IMR-90 (cell line): ENCODE measurements around the gene PLXNA1. TPM values are rescaled to one million over a fixed set of nuclear protein-coding genes. Genes with fewer than 3 reads are reported as not detected.

ENCODE experiments used
- ATAC-seq: fragments of 200-7000 bp; cut with Tn5 transposase; 2 replicates; pipeline ENCODE4 v1.9.1; 2020; ENCODE audit warnings: low read depth, mild to moderate bottlenecking, moderate library complexity
- BruUV-seq: library from RNA; stranded (reverse); fragments of 400-500 nt; replicated peaks from 2 replicates; lab custom pipeline; 2021; lab: Mats Ljungman, UMichigan
- CTCF ChIA-PET: fragments of 300-600 bp; formaldehyde crosslinking; extraction: SDS; loops from one replicate; lab custom pipeline; 2021; ENCODE audit warnings: antibody characterized with exemption; lab: Yijun Ruan, JAX
- POLR2A ChIA-PET: fragments of 300-600 bp; sonication (Branson Sonifier 250); formaldehyde crosslinking; loops from one replicate; lab custom pipeline; 2022; ENCODE audit warnings: antibody characterized with exemption; ENCODE audit not compliant: unreplicated experiment; lab: Charles Lee
- DNase-seq: peaks from one replicate; pipeline ENCODE4 v3.0.0; 2013
- H2AFZ ChIP-seq: replicated peaks from 2 replicates; pipeline ENCODE3; 2013; ENCODE audit warnings: low read length, mild to moderate bottlenecking; ENCODE audit not compliant: poor library complexity
- H2AK5ac ChIP-seq: 2 replicates; pipeline ENCODE4 v1.6.1; 2013; ENCODE audit warnings: low read depth, low read length, inconsistent platforms
- H2AK9ac ChIP-seq: replicated peaks from 2 replicates; pipeline ENCODE3; 2013; ENCODE audit warnings: mild to moderate bottlenecking, low read depth, low read length, moderate library complexity; ENCODE audit not compliant: poor library complexity
- H2BK120ac ChIP-seq: 2 replicates; pipeline ENCODE4 v1.6.1; 2013; ENCODE audit warnings: low read depth, low read length, inconsistent platforms
- H2BK15ac ChIP-seq: 3 replicates; pipeline ENCODE4 v1.6.1; 2013; ENCODE audit warnings: low read depth, low read length, inconsistent platforms
- H2BK20ac ChIP-seq: 2 replicates; pipeline ENCODE4 v1.6.1; 2013; ENCODE audit warnings: low read depth, mild to moderate bottlenecking, inconsistent platforms, low read length, moderate library complexity
- H2BK5ac ChIP-seq: 2 replicates; pipeline ENCODE4 v1.6.1; 2013; ENCODE audit warnings: mild to moderate bottlenecking, low read depth, low read length, inconsistent platforms; ENCODE audit not compliant: poor library complexity, severe bottlenecking
- H3K14ac ChIP-seq: replicated peaks from 2 replicates; pipeline ENCODE4 v1.6.1; 2013; ENCODE audit warnings: low read depth, low read length, inconsistent platforms
- H3K18ac ChIP-seq: 2 replicates; pipeline ENCODE4 v1.6.1; 2013; ENCODE audit warnings: low read depth, low read length, control low read depth
- H3K23ac ChIP-seq: 2 replicates; pipeline ENCODE4 v1.6.1; 2013; ENCODE audit warnings: low read depth, low read length, inconsistent platforms
- H3K27ac ChIP-seq: 2 replicates; pipeline ENCODE4 v1.5.1; 2013; ENCODE audit warnings: mild to moderate bottlenecking, control low read depth, low read length; ENCODE audit not compliant: insufficient read depth
- H3K27me3 ChIP-seq: 2 replicates; pipeline ENCODE4 v1.6.1; 2013; ENCODE audit warnings: low read length; ENCODE audit not compliant: control insufficient read depth, insufficient read depth
- H3K36me3 ChIP-seq: 2 replicates; pipeline ENCODE4 v1.6.1; 2013; ENCODE audit warnings: low read length, mixed read lengths; ENCODE audit not compliant: control insufficient read depth, insufficient read depth
- H3K4ac ChIP-seq: 2 replicates; pipeline ENCODE4 v1.6.1; 2013; ENCODE audit warnings: low read depth, low read length, inconsistent platforms
- H3K4me1 ChIP-seq: 2 replicates; pipeline ENCODE4 v1.6.1; 2013; ENCODE audit warnings: low read length, mixed read lengths; ENCODE audit not compliant: control insufficient read depth, insufficient read depth
- H3K4me2 ChIP-seq: 2 replicates; pipeline ENCODE4 v1.6.1; 2013; ENCODE audit warnings: low read depth, mild to moderate bottlenecking, control low read depth, low read length, moderate library complexity
- H3K4me3 ChIP-seq: 2 replicates; pipeline ENCODE4 v1.5.1; 2013; ENCODE audit warnings: low read depth, mild to moderate bottlenecking, control low read depth, low read length, moderate library complexity; ENCODE audit not compliant: insufficient read depth
- H3K56ac ChIP-seq: 2 replicates; pipeline ENCODE4 v1.6.1; 2013; ENCODE audit warnings: low read length, inconsistent platforms; ENCODE audit not compliant: insufficient read depth; ENCODE audit errors: extremely low read depth
- H3K79me1 ChIP-seq, 2 experiments: 2 replicates each; pipeline ENCODE4 v1.6.1; 2013; ENCODE audit warnings: low read length in 2 of 2, inconsistent platforms in 1 of 2, low read depth in 1 of 2
- H3K9ac ChIP-seq: 2 replicates; pipeline ENCODE4 v1.6.1; 2013; ENCODE audit warnings: low read depth, low read length, control low read depth
- H3K9me1 ChIP-seq: 2 replicates; pipeline ENCODE4 v1.6.1; 2013; ENCODE audit warnings: low read length, inconsistent platforms; ENCODE audit not compliant: insufficient read depth
- H3K9me3 ChIP-seq: 2 replicates; pipeline ENCODE4 v1.6.1; 2013; ENCODE audit warnings: low read length; ENCODE audit not compliant: control insufficient read depth, insufficient read depth
- H4K20me1 ChIP-seq: 2 replicates; pipeline ENCODE4 v1.6.1; 2013; ENCODE audit warnings: low read length, inconsistent platforms; ENCODE audit not compliant: insufficient read depth
- H4K5ac ChIP-seq: 2 replicates; pipeline ENCODE4 v1.6.1; 2013; ENCODE audit warnings: mild to moderate bottlenecking, low read depth, low read length, control low read depth
- H4K8ac ChIP-seq, 2 experiments: 2 replicates each; pipeline ENCODE4 v1.6.1; 2013; ENCODE audit warnings: low read depth in 2 of 2, low read length in 2 of 2, control low read depth in 1 of 2, inconsistent platforms in 1 of 2
- H4K91ac ChIP-seq: 2 replicates; pipeline ENCODE4 v1.6.1; 2013; ENCODE audit warnings: low read depth, low read length, inconsistent platforms; ENCODE audit not compliant: insufficient read depth
- CHD1 ChIP-seq: IDR thresholded peaks from 2 replicates; pipeline ENCODE4 v1.6.1; 2012; ENCODE audit warnings: low read depth, low read length, improper control_type of control experiment
- FOS ChIP-seq: fragments of 150-350 bp; IDR thresholded peaks from 2 replicates; pipeline ENCODE4 v1.6.1; 2016; ENCODE audit warnings: low read depth, low read length
- POLR2A ChIP-seq: IDR thresholded peaks from 2 replicates; pipeline ENCODE4 v1.6.1; 2012; ENCODE audit warnings: mild to moderate bottlenecking, low read depth, low read length
- USF2 ChIP-seq: fragments of 150-350 bp; IDR thresholded peaks from 2 replicates; pipeline ENCODE4 v1.6.1; 2017; ENCODE audit warnings: mild to moderate bottlenecking, antibody characterized with exemption, low read length, low read depth
- WGBS, 2 experiments: methylation state at CpG; one replicate each; pipeline versions ENCODE4 v1.1.5 to v1.1.7; 2013; ENCODE audit warnings: missing lambda C conversion rate in 2 of 2; ENCODE audit not compliant: insufficient read length in 1 of 2; ENCODE audit errors: extremely low coverage in 2 of 2; 5-methylcytosine and 5-hydroxymethylcytosine counted together
- dilution Hi-C: fragments of 300-500 bp; cut with HindIII; formaldehyde crosslinking; loops from one replicate; pipeline ENCODE4 v1.14.3; 2018; ENCODE audit warnings: low sequenced_read_pairs; ENCODE audit not compliant: unreplicated experiment
- in situ Hi-C: fragments of 300-500 bp; cut with MboI; formaldehyde crosslinking; loops from 3 replicates; pipeline ENCODE4 v1.14.3; 2019; ENCODE audit warnings: low sequenced_read_pairs, inconsistent platforms, mixed read lengths
- intact Hi-C: fragments of 100-400 bp; cut with micrococcal nuclease; formaldehyde crosslinking; loops from 2 replicates; pipeline ENCODE4 v1.10.0; 2022
- polyA plus RNA-seq, 3 experiments: library from polyadenylated mRNA; depleted of rRNA; stranded (reverse); fragments of >200 nt; gene quantifications; 2 replicates each; pipeline ENCODE4 v1.2.3, GENCODE V29; 2012; ENCODE audit warnings: low replicate concordance in 1 of 3
- total RNA-seq: library from RNA; depleted of rRNA; stranded (reverse); fragments of >200 nt; gene quantifications from 2 replicates; pipeline ENCODE4 v1.2.3, GENCODE V29; 2012

Gene PLXNA1
- total and polyA plus RNA-seq, 2 of the 4 experiments (the other 2 are of a cell fraction): 13.6 to 49.4 TPM

DNA sequence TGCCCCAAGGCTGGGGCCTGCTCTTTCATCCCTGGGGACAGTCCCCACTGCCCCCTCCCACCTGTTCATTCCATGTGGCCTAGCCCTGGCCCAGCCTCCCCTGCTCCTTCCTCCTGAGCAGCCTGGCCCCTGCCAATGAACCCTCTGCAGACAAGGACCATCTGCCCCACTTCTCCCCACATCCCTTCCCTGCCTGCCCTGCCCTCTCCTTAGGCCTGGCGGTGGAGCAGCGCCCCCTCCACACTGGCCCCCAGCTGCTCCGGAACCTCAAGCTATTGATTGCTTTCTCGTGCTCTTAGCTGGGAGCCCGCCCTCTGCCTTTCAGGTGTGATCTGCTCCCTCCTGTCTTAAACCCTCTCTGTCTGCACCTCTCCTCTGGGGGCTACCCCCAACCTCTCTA, 8.0 kb downstream of the PLXNA1 start:
- H4K20me1 ChIP-seq: peaks cover 97% of the 10 kb centered on the region
- CTCF ChIA-PET: no interaction called here

More for the DNA sequence above, 8.0 kb downstream of the PLXNA1 start:
- H2BK20ac ChIP-seq: no peak overlapping the region
- H4K91ac ChIP-seq: no peak overlapping the region
- peaks cover 3% of the 10 kb centered on the region; the same call in 1 of the 2 replicates for H3K4me1 ChIP-seq
- no peak overlapping the region for H3K27ac ChIP-seq
- no peak overlapping the region for H3K4me2 ChIP-seq
- H3K9me1 ChIP-seq: peaks cover 11% of the 10 kb centered on the region; the same call in 1 of the 2 replicates
- H3K79me1 ChIP-seq: peaks cover 28 to 85% of the 10 kb centered on the region in 2 experiments; a peak in 3 of 4 replicates
- no peak overlapping the region for H2BK15ac ChIP-seq
- dilution Hi-C loops: no loop called here
- no peak overlapping the region for H4K8ac ChIP-seq
- H3K23ac ChIP-seq: no peak overlapping the region
- in situ Hi-C loops: no loop called here
- POLR2A ChIA-PET: no interaction called here
- H2AFZ ChIP-seq: no peak overlapping the region
- H3K36me3 ChIP-seq: peaks cover 43% of the 10 kb centered on the region
- no peak overlapping the region for H3K18ac ChIP-seq
- H3K27me3 ChIP-seq: no peaks in the 10 kb centered on the region
- no peak overlapping the region for H3K14ac ChIP-seq
- 89% methylated on average over 3 of the region's 5 CpGs; no CpG with 5 or more reads in 1 of the 2 experiments for WGBS, 2 experiments
- H3K9ac ChIP-seq: no peak overlapping the region
- H2AK5ac ChIP-seq: no peak overlapping the region
- no peak for TF ChIP-seq CHD1
- no peak for TF ChIP-seq POLR2A
- no peak for TF ChIP-seq FOS
- TF ChIP-seq USF2: no peak
- H3K4ac ChIP-seq: no peak overlapping the region
- no TSS peak for BruUV-seq
- intact Hi-C loops: no loop called here
- ATAC-seq: no peak
- H2BK120ac ChIP-seq: no peak overlapping the region
- no peak overlapping the region for H2BK5ac ChIP-seq
- no peak overlapping the region for H4K5ac ChIP-seq
- H3K9me3 ChIP-seq: no peaks in the 10 kb centered on the region
- H3K4me3 ChIP-seq: no peak overlapping the region
- H3K56ac ChIP-seq: no peak overlapping the region
- H2AK9ac ChIP-seq: peak overlapping the region; percentile 65
- no peak for DNase-seq
